Measurements from ENCODE around the gene GIMD1. TPM values are rescaled to one million over a fixed set of nuclear protein-coding genes. Genes with fewer than 3 reads are reported as not detected.

The GIMD1 gene
- total RNA-seq, 2 experiments from 2014 or later = not detected

GRCh38 chr4:106366026-106366425, 2.6 kb downstream of the GIMD1 start:
- Mint-ChIP-seq H3K27ac (no peak overlapping the region), H3K36me3 (no peaks in the 10 kb centered on the region), H3K9me3 (no peaks in the 10 kb centered on the region), H3K4me3 (no peak overlapping the region), H3K4me1 (no peaks in the 10 kb centered on the region), H3K27me3 (peaks cover 22% of the 10 kb centered on the region)
- no peak for DNase-seq

GRCh38 chr4:106365613-106366012, 3.0 kb downstream of the GIMD1 start:
- no peak for DNase-seq
- Mint-ChIP-seq H3K4me1 (no peaks in the 10 kb centered on the region), H3K27me3 (peaks cover 22% of the 10 kb centered on the region), H3K9me3 (no peaks in the 10 kb centered on the region), H3K4me3 (no peak overlapping the region), H3K27ac (no peak overlapping the region), H3K36me3 (no peaks in the 10 kb centered on the region)

GRCh38 chr4:106364282-106364681, 4.3 kb downstream of the GIMD1 start:
- H3K27me3 Mint-ChIP-seq = peaks cover 11% of the 10 kb centered on the region
- H3K4me1 Mint-ChIP-seq = no peaks in the 10 kb centered on the region
- no peak overlapping the region for H3K4me3 Mint-ChIP-seq
- no peak for DNase-seq
- H3K27ac Mint-ChIP-seq = no peak overlapping the region
- no peaks in the 10 kb centered on the region for H3K9me3 Mint-ChIP-seq
- no peaks in the 10 kb centered on the region for H3K36me3 Mint-ChIP-seq

GRCh38 chr4:106362086-106362825, 6.3 kb downstream of the GIMD1 start:
- H3K27ac Mint-ChIP-seq = no peak overlapping the region
- H3K27me3 Mint-ChIP-seq = peaks cover 6% of the 10 kb centered on the region
- H3K4me3 Mint-ChIP-seq = no peak overlapping the region
- no peaks in the 10 kb centered on the region for H3K36me3 Mint-ChIP-seq
- H3K9me3 Mint-ChIP-seq = no peaks in the 10 kb centered on the region
- H3K4me1 Mint-ChIP-seq = no peaks in the 10 kb centered on the region
- DNase-seq = no peak

- peaks cover under 1% of the 10 kb centered on the region for H3K27me3 Mint-ChIP-seq
- H3K4me3 Mint-ChIP-seq = no peak overlapping the region
- no peaks in the 10 kb centered on the region for H3K36me3 Mint-ChIP-seq
- peaks cover 4% of the 10 kb centered on the region for H3K4me1 Mint-ChIP-seq
- H3K27ac Mint-ChIP-seq = no peak overlapping the region
- H3K9me3 Mint-ChIP-seq = no peaks in the 10 kb centered on the region
- no peak for DNase-seq
These were observed 9.7 kb downstream of the GIMD1 start for GRCh38 chr4:106358899-106359298.

- Mint-ChIP-seq H3K9me3 (no peaks in the 10 kb centered on the region), H3K36me3 (peaks cover 4% of the 10 kb centered on the region), H3K27me3 (no peaks in the 10 kb centered on the region), H3K27ac (no peak overlapping the region), H3K4me1 (peaks cover 4% of the 10 kb centered on the region), H3K4me3 (no peak overlapping the region)
- DNase-seq = no peak
These were observed 13.4 kb downstream of the GIMD1 start for GRCh38 chr4:106355193-106355592.

- H3K27ac Mint-ChIP-seq = no peak overlapping the region
- H3K27me3 Mint-ChIP-seq = no peaks in the 10 kb centered on the region
- H3K36me3 Mint-ChIP-seq = peaks cover 8% of the 10 kb centered on the region
- H3K4me3 Mint-ChIP-seq = no peak overlapping the region
- DNase-seq = no peak
- peaks cover 4% of the 10 kb centered on the region for H3K4me1 Mint-ChIP-seq
- no peaks in the 10 kb centered on the region for H3K9me3 Mint-ChIP-seq
These were observed 14.8 kb downstream of the GIMD1 start for GRCh38 chr4:106353786-106354185.

- H3K27ac Mint-ChIP-seq = no peak overlapping the region
- no peaks in the 10 kb centered on the region for H3K4me1 Mint-ChIP-seq
- no peaks in the 10 kb centered on the region for H3K9me3 Mint-ChIP-seq
- DNase-seq = no peak
- H3K36me3 Mint-ChIP-seq = peaks cover 13% of the 10 kb centered on the region
- no peaks in the 10 kb centered on the region for H3K27me3 Mint-ChIP-seq
- H3K4me3 Mint-ChIP-seq = no peak overlapping the region
These were observed 17.6 kb downstream of the GIMD1 start for GRCh38 chr4:106351016-106351415.

- Mint-ChIP-seq H3K27ac (no peak overlapping the region), H3K9me3 (no peaks in the 10 kb centered on the region), H3K27me3 (no peaks in the 10 kb centered on the region), H3K4me3 (no peak overlapping the region), H3K36me3 (peaks cover 26% of the 10 kb centered on the region), H3K4me1 (peaks cover 18% of the 10 kb centered on the region)
- no peak for DNase-seq
These were observed 21.4 kb downstream of the GIMD1 start for GRCh38 chr4:106347167-106347566.

GRCh38 chr4:106344647-106344970, 24.0 kb downstream of the GIMD1 start:
- no peak overlapping the region for H3K27ac Mint-ChIP-seq
- no peaks in the 10 kb centered on the region for H3K27me3 Mint-ChIP-seq
- H3K36me3 Mint-ChIP-seq = peaks cover 45% of the 10 kb centered on the region
- peaks cover 40% of the 10 kb centered on the region for H3K4me1 Mint-ChIP-seq
- DNase-seq = no peak
- H3K4me3 Mint-ChIP-seq = no peak overlapping the region
- H3K9me3 Mint-ChIP-seq = peaks cover 10% of the 10 kb centered on the region

GRCh38 chr4:106343865-106344646, 24.5 kb downstream of the GIMD1 start:
- peaks cover 47% of the 10 kb centered on the region for H3K36me3 Mint-ChIP-seq
- no peak for DNase-seq
- H3K27me3 Mint-ChIP-seq = no peaks in the 10 kb centered on the region
- H3K9me3 Mint-ChIP-seq = peaks cover 13% of the 10 kb centered on the region
- no peak overlapping the region for H3K4me3 Mint-ChIP-seq
- no peak overlapping the region for H3K27ac Mint-ChIP-seq
- H3K4me1 Mint-ChIP-seq = peaks cover 43% of the 10 kb centered on the region

- no peak for DNase-seq
- Mint-ChIP-seq H3K4me3 (no peak overlapping the region), H3K9me3 (peaks cover 27% of the 10 kb centered on the region), H3K36me3 (peaks cover 70% of the 10 kb centered on the region), H3K27ac (no peak overlapping the region), H3K27me3 (no peaks in the 10 kb centered on the region), H3K4me1 (peaks cover 45% of the 10 kb centered on the region)
These were observed 27.8 kb downstream of the GIMD1 start for GRCh38 chr4:106340774-106341173.

- H3K27me3 Mint-ChIP-seq = no peaks in the 10 kb centered on the region
- H3K4me1 Mint-ChIP-seq = peaks cover 43% of the 10 kb centered on the region
- DNase-seq = no peak
- H3K36me3 Mint-ChIP-seq = peaks cover 75% of the 10 kb centered on the region
- peaks cover 27% of the 10 kb centered on the region for H3K9me3 Mint-ChIP-seq
- H3K27ac Mint-ChIP-seq = no peak overlapping the region
- no peak overlapping the region for H3K4me3 Mint-ChIP-seq
These were observed 29.1 kb downstream of the GIMD1 start for GRCh38 chr4:106339431-106339830.

GRCh38 chr4:106338671-106339070, 29.9 kb downstream of the GIMD1 start:
- Mint-ChIP-seq H3K27ac (no peak overlapping the region), H3K36me3 (peaks cover 77% of the 10 kb centered on the region), H3K9me3 (peaks cover 27% of the 10 kb centered on the region), H3K27me3 (no peaks in the 10 kb centered on the region), H3K4me3 (no peak overlapping the region), H3K4me1 (peaks cover 38% of the 10 kb centered on the region)
- no peak for DNase-seq

- Mint-ChIP-seq H3K4me3 (no peak overlapping the region), H3K27ac (no peak overlapping the region), H3K9me3 (peaks cover 27% of the 10 kb centered on the region), H3K27me3 (no peaks in the 10 kb centered on the region), H3K4me1 (peaks cover 34% of the 10 kb centered on the region), H3K36me3 (peaks cover 82% of the 10 kb centered on the region)
- no peak for DNase-seq
These were observed 30.7 kb downstream of the GIMD1 start for GRCh38 chr4:106337916-106338315.

- Mint-ChIP-seq H3K27me3 (no peaks in the 10 kb centered on the region), H3K27ac (no peak overlapping the region), H3K4me3 (no peak overlapping the region), H3K36me3 (peaks cover 76% of the 10 kb centered on the region), H3K9me3 (peaks cover 27% of the 10 kb centered on the region), H3K4me1 (peaks cover 22% of the 10 kb centered on the region)
- no peak for DNase-seq
These were observed 32.0 kb downstream of the GIMD1 start for GRCh38 chr4:106336618-106337017.

All from activated naive CD8-positive, alpha-beta T cell treated with anti-CD3 and anti-CD28 coated beads for 36 hours (primary cell).